Spleen (tissue), 11 donors: ENCODE measurements around the gene MRPS33. TPM values are rescaled to one million over a fixed set of nuclear protein-coding genes. Genes with fewer than 3 reads are reported as not detected.

Source experiments
- DNase-seq: peaks from one replicate; pipeline ENCODE4 v3.0.0-alpha.2; 2020
- H3K27ac ChIP-seq, 8 donors: fragments of 200-600 bp; sonication (generic) in 7 of 8; 1 replicate in 4 of 8; 2 replicates in 4 of 8; pipeline versions ENCODE4 v1.5.0 to v1.8.0; 2016 to 2021; ENCODE audit warnings: inconsistent platforms in 4 of 8, mild to moderate bottlenecking in 4 of 8, moderate library complexity in 1 of 8
- H3K27me3 ChIP-seq, 7 donors: fragments of 200-600 bp; sonication (generic) in 6 of 7; replicated peaks in 1 of 7; 1 replicate in 4 of 7; 2 replicates in 3 of 7; pipeline versions ENCODE4 v1.5.0 to v1.8.0; 2016 to 2021; ENCODE audit warnings: inconsistent platforms in 3 of 7, mild to moderate bottlenecking in 1 of 7
- H3K36me3 ChIP-seq, 6 donors: fragments of 200-600 bp; sonication (generic) in 5 of 6; 1 replicate in 4 of 6; 2 replicates in 2 of 6; pipeline versions ENCODE4 v1.5.0 to v1.8.0; 2016 to 2021; ENCODE audit warnings: inconsistent platforms in 2 of 6
- H3K4me1 ChIP-seq, 6 donors: fragments of 200-600 bp; sonication (generic) in 5 of 6; 1 replicate in 3 of 6; 2 replicates in 3 of 6; pipeline versions ENCODE4 v1.5.0 to v1.8.0; 2016 to 2021; ENCODE audit warnings: inconsistent platforms in 3 of 6
- H3K4me3 ChIP-seq, 8 donors: fragments of 200-600 bp; sonication (generic) in 7 of 8; 1 replicate in 4 of 8; 2 replicates in 4 of 8; pipeline versions ENCODE4 v1.5.0 to v1.8.0; 2016 to 2021; ENCODE audit warnings: inconsistent platforms in 4 of 8, mild to moderate bottlenecking in 4 of 8, moderate library complexity in 2 of 8
- H3K9me3 ChIP-seq, 8 donors: fragments of 200-600 bp; sonication (generic) in 7 of 8; 1 replicate in 4 of 8; 2 replicates in 4 of 8; pipeline versions ENCODE4 v1.5.0 to v1.8.0; 2016 to 2021; ENCODE audit warnings: inconsistent platforms in 4 of 8
- POLR2A ChIP-seq, 3 donors: fragments of 450-650 bp; IDR thresholded peaks; one replicate each; pipeline ENCODE4 v1.5.1; 2017; ENCODE audit warnings: antibody characterized with exemption in 3 of 3, mild to moderate bottlenecking in 1 of 3
- POLR2AphosphoS5 ChIP-seq, 3 donors: sonication (generic); formaldehyde crosslinking; IDR thresholded peaks; one replicate each; pipeline ENCODE4 v1.5.1; 2017; ENCODE audit warnings: antibody characterized with exemption in 3 of 3
- WGBS, 5 donors: extraction: QIAGEN DNeasy Blood & Tissue Kit in 3 of 5; methylation state at CpG; one replicate each; pipeline versions ENCODE4 v1.1.5 to v1.1.7; 2013 to 2018; 5-methylcytosine and 5-hydroxymethylcytosine counted together
- intact Hi-C: fragments of 100-400 bp; cut with DNase I; formaldehyde crosslinking; loops from one replicate; pipeline ENCODE4 v1.15.0; 2023; ENCODE audit warnings: low total_unique reads
- polyA plus RNA-seq, 3 donors: library from polyadenylated mRNA; stranded (reverse); fragments of 200-250 nt; gene quantifications; one replicate each; pipeline ENCODE4 v1.2.1, GENCODE V29; 2013
- total RNA-seq, 7 donors: library from RNA; depleted of rRNA in 3 of 7; stranded (reverse); fragments of >200 nt in 3 of 7; fragmentation: NEBNext Ultra II Directional in 4 of 7; extraction: Animal tissue kit (Norgen Biotek cat#: 25700) in 4 of 7; gene quantifications; one replicate each; pipeline versions ENCODE4 v1.1.0 to v1.2.1, GENCODE V29; 2016 to 2021
- TF ChIP-seq, protein P1 (sequence below), 11 experiments: fragments of 200-600 bp in 7 of 11; fragments of 450-650 bp in 4 of 11; sonication (generic) in 4 of 11; IDR thresholded peaks in 8 of 11; conservative IDR thresholded peaks in 3 of 11; 1 replicate in 7 of 11; 2 replicates in 4 of 11; pipeline versions ENCODE4 v1.4.0 to v1.8.0; 2016 to 2021; ENCODE audit warnings: antibody characterized with exemption in 11 of 11, inconsistent platforms in 4 of 11, mild to moderate bottlenecking in 1 of 11
- donor health status: healthy with polysubstance abuse.
- donor health status: DM: no; HTN: no; CAD: no; lungs with moderate emphysema.
- donor health status: DM: no; HTN: no; CAD: no.
- donor health status: Bipolar disorder and iron deficiency.
- donor health status: healthy.
- donor health status: DM: no; HTN: no; CAD: no.
- donor health status: DM: yes; HTN: yes; CAD: no.

The MRPS33 gene
- total and polyA plus RNA-seq, 10 donors: 5.9 to 71.4 (median 27.7) TPM

- H3K27me3 ChIP-seq: peaks cover 0 to 24% (median 0%) of the 10 kb centered on the region in 7 donors
- peaks cover 0 to 40% (median 23%) of the 10 kb centered on the region in 8 donors for H3K9me3 ChIP-seq
- DNase-seq: no peak
- H3K27ac ChIP-seq: no peak overlapping the region
- TF ChIP-seq POLR2AphosphoS5 (IDR thresholded peaks at IDR 0.05): no peak
- TF ChIP-seq, protein P1, sequence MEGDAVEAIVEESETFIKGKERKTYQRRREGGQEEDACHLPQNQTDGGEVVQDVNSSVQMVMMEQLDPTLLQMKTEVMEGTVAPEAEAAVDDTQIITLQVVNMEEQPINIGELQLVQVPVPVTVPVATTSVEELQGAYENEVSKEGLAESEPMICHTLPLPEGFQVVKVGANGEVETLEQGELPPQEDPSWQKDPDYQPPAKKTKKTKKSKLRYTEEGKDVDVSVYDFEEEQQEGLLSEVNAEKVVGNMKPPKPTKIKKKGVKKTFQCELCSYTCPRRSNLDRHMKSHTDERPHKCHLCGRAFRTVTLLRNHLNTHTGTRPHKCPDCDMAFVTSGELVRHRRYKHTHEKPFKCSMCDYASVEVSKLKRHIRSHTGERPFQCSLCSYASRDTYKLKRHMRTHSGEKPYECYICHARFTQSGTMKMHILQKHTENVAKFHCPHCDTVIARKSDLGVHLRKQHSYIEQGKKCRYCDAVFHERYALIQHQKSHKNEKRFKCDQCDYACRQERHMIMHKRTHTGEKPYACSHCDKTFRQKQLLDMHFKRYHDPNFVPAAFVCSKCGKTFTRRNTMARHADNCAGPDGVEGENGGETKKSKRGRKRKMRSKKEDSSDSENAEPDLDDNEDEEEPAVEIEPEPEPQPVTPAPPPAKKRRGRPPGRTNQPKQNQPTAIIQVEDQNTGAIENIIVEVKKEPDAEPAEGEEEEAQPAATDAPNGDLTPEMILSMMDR (IDR thresholded peaks at IDR 0.05 in 8 of 11, conservative IDR thresholded peaks at IDR 0.05 in 3 of 11): no peak
- no peak overlapping the region for H3K4me3 ChIP-seq
- intact Hi-C loops: no loop called here
- no peaks in the 10 kb centered on the region for H3K4me1 ChIP-seq
- WGBS, 5 donors: 58 to 64% (median 62%) methylated on average over 3 of the region's 3 CpGs
- no peaks in the 10 kb centered on the region for H3K36me3 ChIP-seq
Observed at GRCh38 chr7:141027043-141027442, 12.3 kb upstream of the MRPS33 start.

GRCh38 chr7:141024668-141025067 is 9.9 kb upstream of the MRPS33 start:
- WGBS, 5 donors: 79 to 95% (median 88%) methylated on average over 1 of the region's 1 CpG
- Histone ChIP-seq H3K9me3 (peaks cover 0 to 40% (median 23%) of the 10 kb centered on the region in 8 donors), H3K27ac (no peak overlapping the region), H3K27me3 (peaks cover 0 to 19% (median 0%) of the 10 kb centered on the region in 7 donors), H3K36me3 (no peaks in the 10 kb centered on the region), H3K4me3 (no peak overlapping the region), H3K4me1 (no peaks in the 10 kb centered on the region)
- intact Hi-C loops: no loop called here
- DNase-seq: no peak
- TF ChIP-seq POLR2A (IDR thresholded peaks at IDR 0.05) (no peak), POLR2AphosphoS5 (IDR thresholded peaks at IDR 0.05) (no peak)
- TF ChIP-seq, protein P1 (IDR thresholded peaks at IDR 0.05 in 8 of 11, conservative IDR thresholded peaks at IDR 0.05 in 3 of 11): no peak

GRCh38 chr7:141023295-141023694 is 8.5 kb upstream of the MRPS33 start:
- H3K27ac ChIP-seq: no peak overlapping the region
- intact Hi-C loops: no loop called here
- 57 to 77% (median 68%) methylated on average over 1 of the region's 1 CpG for WGBS, 5 donors
- H3K4me1 ChIP-seq: no peaks in the 10 kb centered on the region
- TF ChIP-seq POLR2A (IDR thresholded peaks at IDR 0.05) (no peak), POLR2AphosphoS5 (IDR thresholded peaks at IDR 0.05) (no peak)
- TF ChIP-seq, protein P1 (IDR thresholded peaks at IDR 0.05 in 8 of 11, conservative IDR thresholded peaks at IDR 0.05 in 3 of 11): no peak
- peaks cover 0 to 33% (median 22%) of the 10 kb centered on the region in 8 donors for H3K9me3 ChIP-seq
- H3K36me3 ChIP-seq: no peaks in the 10 kb centered on the region
- peaks cover 0 to 27% (median 0%) of the 10 kb centered on the region in 7 donors for H3K27me3 ChIP-seq
- H3K4me3 ChIP-seq: no peak overlapping the region
- no peak for DNase-seq

GRCh38 chr7:141017555-141017954 is 2.8 kb upstream of the MRPS33 start:
- intact Hi-C loops: loop anchor here (10.0 kb wide), 1 partner anchor 323 kb away; the partner anchor contains the start of gene NDUFB2
- no peak for DNase-seq
- H3K27me3 ChIP-seq: peaks cover 0 to 18% (median 0%) of the 10 kb centered on the region in 7 donors
- H3K4me3 ChIP-seq: no peak overlapping the region
- H3K36me3 ChIP-seq: no peaks in the 10 kb centered on the region
- no peak overlapping the region for H3K27ac ChIP-seq
- TF ChIP-seq POLR2A (IDR thresholded peaks at IDR 0.05) (no peak), POLR2AphosphoS5 (IDR thresholded peaks at IDR 0.05) (no peak)
- WGBS, 5 donors: 90 to 95% (median 92%) methylated on average over 3 of the region's 3 CpGs
- peaks cover 0 to 10% (median 7%) of the 10 kb centered on the region in 8 donors for H3K9me3 ChIP-seq
- peaks cover 11 to 25% (median 20%) of the 10 kb centered on the region in 6 donors for H3K4me1 ChIP-seq
